Mucosa of gallbladder (tissue), 1 donor: ENCODE measurements around the gene CYBC1. TPM values are rescaled to one million over a fixed set of nuclear protein-coding genes. Genes with fewer than 3 reads are reported as not detected.

Experiments
- DNase-seq: peaks from one replicate; pipeline ENCODE4 v3.0.0-alpha.2; 2020; ENCODE audit warnings: low spot score
- total RNA-seq: library from RNA; stranded (reverse); gene quantifications from one replicate; pipeline ENCODE4 v1.2.1, GENCODE V29; 2021
- donor health status: DM: no; HTN: no; CAD: no.

CYBC1 gene
- total RNA-seq, 1 donor from 2014 or later, result 114 TPM

DNA sequence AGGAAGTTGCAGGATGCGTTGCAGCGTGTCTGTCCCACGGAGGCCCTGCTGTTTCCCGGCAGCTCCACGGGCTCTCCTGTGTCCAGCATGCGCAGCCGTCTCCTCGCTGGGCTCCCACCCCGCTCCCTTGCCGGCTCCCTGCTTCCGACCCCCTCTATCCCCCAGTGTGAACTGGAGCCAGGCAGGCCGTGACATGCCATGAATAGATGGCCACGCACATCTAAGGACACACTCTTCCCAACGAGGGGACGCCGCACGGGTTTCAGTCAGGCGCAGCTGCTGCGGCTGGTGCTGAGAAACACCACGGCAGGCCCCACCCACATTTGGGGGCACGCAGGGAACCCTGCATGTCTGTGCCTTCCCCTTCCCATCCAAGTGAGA is 41.6 kb downstream of the CYBC1 start:
- DNase-seq, result no peak

DNA sequence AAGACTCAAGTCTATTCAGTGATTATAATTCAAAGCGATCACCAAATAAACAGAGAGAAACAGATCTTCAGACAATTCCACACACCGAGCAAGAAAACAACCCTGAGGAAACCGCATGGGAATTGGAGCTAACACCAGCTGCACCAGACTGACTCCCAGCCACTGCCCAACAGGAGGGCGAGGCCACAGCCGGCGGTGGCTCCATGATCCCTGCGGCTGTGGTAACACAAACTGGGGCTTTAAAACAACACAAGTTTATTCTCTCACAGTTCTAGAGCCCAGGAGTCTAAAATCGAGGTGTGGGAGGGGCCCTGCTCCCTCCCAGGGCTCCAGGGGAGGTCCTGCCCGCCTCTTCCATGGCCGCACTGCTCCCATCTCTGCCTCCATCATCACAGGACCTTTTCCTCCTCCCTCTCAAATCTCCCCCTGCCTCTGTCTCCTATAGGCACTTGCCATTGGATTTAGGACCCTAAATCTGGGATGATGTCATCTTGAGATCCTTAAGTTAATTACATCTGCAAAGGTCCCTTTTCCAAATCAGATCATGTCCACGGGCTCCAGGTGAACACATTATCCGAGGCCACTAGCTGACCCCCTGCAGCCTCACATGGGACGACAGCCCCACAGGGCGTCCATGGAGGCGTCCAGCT is 42.1 kb downstream of the CYBC1 start:
- DNase-seq, result no peak

DNA sequence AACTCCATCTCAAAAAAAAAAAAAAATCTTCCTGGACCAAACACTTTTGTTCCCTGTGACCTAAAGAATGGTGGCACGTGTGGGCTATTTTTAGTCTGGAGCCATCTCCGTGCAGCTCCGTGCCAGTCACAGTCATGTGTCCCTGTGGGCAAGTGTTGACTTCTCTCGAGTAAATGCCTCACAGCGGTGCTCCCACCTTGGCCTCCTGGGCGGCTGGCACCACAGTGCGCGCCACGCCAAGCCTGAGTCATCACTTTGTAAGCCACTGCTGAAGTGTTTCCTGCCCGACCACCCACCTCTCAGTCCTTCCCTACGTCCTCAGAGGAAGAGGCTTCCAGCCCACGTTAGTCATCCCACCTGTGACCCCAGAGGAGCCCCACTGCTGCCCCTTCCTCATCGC is 43.3 kb downstream of the CYBC1 start:
- no peak for DNase-seq

DNA sequence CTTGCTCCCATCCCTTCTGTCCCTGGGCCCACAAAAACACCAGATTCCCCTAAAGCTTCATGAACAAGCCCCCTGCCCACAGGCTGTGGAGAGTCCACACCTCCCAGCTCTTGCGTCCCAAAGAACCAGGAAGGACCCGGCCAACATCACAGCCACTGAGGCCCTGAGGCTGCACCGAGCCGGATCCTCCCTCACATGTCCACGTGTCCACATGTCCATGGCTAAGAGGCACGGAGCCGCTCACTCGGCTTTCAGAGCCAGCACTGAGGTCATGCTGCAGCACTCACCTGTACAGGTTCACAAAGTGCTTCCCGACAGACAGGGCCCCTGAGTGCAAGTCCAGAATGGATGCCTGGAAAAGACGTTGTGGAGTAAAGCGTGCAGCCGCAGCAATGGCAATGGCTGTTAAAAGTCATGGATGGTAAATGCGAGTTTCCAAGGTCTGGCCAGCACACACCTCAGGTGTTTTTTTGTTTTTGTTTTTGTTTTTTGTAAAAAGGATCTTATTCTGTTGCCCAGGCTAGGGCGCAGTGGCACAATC is 44.4 kb downstream of the CYBC1 start:
- DNase-seq, result no peak

DNA sequence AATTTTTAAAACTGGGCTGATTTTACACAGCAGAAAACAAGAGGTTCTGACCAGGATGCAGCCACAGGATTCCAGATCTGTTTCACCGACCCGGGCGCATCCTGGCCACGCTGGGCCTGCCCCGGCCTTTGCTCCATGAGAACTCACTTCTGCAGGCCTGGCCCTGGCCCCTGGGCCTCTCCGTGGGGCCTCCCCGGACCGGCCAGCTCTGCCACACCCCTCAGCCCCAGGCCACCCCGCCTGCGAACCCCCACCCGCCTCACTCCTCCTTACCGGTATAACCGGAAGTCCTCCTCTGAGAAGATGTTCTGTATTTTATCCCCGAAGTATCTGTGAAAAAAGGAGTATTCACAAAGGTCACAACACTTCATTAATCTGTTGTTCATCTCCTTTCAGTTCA is 45.5 kb downstream of the CYBC1 start:
- no peak for DNase-seq

DNA sequence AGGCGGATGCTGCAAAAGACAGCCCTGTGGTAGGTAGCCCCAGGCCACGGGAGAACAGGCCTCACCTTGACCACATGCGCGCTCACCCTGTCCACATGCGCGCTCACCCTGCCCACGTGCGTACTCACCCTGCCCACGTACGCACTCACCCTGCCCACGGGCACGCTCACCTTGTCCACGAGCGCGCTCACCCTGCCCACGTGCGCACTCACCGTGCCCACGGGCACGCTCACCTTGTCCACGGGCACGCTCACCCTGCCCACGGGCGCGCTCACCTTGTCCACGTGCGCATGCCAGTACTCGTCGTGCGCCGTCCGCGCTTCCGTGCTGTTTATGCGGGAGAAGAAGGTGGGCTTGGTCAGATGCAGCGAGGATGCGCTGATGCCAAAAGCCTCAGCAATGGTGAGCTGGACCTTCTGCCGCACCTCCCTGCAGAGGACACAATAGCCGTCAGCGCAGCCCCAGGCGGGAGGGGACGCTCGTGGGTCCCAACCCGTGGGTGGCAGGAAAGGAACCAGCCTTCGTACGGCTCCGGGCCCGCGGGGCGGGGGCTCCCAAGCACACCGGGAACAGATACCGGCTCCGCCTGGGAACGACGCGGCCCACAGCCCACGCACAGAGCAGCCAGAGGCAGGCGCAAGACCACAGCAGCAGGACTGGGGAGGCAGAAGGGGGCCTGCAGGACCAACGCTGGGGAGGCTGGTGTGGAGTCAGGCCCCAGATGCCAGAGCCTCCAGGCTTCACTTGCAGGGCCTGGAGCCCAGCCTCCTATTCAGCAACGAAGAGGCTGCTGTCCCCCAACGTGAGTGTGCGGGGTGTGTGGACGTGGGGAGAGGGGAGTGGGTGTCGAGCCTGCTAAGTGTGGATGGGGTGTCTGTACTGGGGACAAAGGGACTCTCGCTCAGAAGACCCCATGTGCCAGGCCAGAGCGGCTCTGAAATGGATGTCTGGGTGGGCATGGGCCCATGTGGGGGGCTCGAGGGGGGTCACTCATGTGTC is 46.6 kb downstream of the CYBC1 start:
- no peak for DNase-seq

DNA sequence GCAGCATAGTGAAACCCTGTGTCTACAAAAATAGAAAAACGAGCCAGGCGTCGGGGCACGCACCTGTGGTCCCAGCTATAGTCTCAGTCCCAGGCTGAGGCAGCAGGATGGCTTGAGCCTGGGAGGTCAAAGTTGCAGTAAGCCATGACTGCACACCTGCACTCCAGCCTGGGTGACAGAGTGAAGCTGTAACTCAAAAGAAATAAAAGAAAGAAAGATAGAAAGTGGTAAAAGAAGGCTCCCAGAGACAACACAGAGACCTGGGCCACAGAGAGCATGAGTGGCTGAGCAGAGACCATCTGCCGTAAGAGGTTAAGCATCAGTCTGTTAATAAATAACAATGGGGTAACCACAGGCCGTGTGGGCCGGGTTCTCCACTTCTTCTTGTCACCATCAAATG is 47.7 kb downstream of the CYBC1 start:
- no peak for DNase-seq

DNA sequence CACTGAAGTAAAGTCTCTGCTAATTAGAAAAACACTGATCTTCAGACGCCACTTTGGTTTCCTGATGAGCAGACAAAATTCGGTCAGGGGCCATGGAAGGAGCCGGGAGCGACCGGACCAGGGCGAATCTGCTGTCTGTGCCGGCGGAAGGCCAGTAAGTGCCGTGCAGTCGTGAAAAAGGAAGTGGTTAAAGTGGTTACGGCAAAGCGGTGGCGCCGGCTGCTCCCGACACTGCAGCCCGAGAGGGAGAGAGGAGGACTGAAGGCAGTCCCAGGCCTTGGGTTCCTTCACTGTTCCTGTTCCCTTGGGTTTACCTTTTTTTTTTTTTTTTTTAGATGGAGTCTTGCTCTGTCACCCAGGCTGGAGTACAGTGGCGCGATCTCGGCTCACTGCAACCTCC is 49.7 kb downstream of the CYBC1 start:
- DNase-seq, result peak; percentile 37

DNA sequence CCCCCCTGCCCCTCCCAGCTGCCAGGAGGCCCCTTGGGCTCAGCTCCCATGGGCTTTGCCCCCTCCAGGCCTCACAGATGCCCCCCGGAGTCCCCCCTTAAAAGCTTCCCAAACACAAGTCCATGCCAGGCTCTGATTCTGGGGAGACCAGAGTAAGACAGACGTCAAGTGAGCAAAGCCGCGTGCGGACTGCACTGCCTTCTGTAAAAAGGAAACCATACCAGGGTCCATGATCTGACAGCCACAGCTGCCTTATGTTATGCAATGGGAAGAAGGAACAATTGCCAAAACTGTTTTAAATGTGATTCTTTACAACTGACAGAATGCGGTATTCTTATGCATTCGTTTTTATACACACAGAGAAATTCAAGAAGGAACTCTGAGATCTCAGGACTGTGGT is 50.3 kb downstream of the CYBC1 start:
- no peak for DNase-seq

DNA sequence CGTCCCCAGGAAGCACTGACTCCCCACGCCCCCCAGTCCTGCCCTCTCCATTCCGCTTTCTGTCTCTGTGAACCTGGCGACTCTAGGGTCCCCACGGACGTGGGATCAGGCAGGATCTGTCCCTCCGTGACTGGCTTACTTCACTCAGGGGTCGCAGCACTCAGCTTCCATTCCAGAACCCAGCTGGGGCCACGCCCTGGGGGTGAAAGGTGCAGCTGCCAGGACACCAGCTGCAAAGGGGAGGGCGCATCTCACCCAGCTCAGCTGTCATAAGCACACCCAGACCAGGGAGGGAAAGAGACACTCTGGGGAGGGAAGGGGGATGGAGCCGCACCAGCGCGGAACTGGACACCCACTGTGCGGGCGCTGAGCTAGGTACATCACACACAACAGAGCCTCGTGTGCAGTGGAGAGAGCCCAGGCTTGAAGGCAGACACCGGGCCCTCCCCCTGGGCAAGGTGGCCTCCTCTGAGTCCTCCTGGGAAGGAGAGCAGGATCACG is 50.9 kb downstream of the CYBC1 start:
- no peak for DNase-seq

DNA sequence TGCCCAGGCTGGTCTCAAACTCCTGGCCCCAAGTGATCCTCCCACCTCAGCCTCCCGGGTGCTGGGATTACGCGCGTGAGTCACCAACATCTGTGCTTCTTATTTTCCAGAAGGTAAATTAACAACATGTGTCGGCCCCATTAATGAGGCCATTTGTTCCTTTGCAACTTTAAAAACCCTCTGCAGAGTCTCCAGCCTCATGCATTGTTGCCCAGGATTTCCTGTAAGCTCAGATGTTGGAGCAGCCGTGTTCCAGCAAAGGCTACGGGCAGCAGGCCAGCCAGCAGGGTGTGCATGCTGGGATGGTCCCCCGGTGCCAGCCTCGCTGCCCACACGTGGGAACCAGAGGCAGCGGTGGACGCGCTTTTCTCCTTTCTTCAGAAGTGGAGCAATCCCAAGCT is 51.5 kb downstream of the CYBC1 start:
- DNase-seq, result no peak

DNA sequence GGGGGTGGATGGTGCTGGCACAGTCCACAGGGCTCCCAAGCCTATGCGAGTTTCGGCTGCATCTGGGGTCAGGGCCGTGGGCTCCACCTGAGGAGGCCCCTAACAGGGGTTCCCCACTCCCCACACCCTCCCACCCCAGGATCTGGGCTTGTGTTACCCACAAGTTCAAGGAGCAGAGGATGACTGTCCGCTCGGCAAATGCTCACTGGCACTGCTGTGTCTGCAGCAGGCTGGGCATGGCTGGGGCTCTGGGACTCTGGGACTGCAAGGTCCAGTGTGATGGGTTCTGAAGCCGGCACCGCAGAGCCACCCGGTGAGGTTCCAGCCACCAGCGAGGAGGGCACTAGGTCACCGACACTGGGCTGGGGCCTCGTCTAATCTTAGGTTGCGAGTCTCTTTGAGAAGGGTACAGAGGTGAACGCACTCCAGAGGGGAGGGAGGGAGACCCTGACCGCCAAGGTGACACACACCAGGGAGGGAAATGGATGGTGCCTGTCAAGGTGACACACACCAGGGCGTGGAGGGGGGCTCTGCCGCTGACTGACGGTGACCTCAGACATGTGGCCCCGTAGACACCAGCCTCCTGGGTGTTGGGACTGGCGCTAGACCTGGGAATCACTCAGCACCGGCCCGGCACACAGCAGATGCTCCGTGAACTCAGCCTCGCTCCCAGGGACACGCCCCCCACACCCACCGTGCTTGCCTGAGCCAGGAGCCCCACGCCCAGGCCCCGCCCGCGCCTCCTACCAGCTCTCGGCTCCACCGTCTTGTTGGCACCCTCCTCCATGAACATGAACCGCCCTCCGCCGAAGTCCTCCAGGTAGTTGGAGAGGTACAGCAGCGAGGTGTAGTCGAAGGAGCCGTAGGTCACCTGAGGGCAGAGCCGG is 52.9 kb downstream of the CYBC1 start:
- DNase-seq, result no peak

DNA sequence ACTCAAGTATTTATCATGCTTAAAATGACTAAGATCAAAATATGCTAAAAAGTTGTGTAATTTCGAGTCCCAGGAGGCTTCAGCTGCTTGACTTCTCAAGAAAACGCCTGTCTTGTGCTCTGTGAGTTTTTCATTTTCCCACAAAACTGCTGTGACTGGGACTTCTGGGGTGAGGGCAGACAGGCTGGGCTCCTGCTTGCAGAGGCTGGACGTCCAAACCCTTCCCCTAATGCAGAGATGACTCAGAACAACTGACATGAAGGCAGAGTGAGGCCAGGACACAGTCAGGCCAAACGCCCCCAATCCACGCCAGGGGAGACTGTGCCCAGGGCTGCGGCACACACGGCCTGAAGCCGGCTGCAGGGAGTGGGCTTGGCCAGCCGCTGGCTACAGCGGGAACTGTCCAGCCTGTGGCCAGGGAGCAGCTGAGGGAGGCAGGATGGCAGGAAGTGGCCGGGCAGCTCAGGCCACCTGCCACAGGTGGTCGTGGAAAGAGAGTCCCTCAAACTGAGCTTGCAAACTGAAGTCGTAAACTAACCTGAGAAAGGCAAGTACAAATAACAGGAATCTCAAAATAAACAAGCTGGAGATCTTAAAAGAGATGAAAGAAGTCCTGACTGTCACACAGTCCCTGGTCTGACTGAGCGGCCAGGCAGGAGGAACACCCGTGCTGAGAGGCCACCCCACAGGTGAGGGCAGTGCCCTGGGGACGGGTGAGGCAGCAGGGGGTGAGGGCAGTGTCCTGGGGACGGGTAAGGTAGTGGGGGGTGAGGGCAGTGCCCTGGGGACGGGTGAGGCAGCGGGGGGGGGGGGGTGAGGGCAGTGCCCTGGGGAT is 53.7 kb downstream of the CYBC1 start:
- DNase-seq, result no peak

DNA sequence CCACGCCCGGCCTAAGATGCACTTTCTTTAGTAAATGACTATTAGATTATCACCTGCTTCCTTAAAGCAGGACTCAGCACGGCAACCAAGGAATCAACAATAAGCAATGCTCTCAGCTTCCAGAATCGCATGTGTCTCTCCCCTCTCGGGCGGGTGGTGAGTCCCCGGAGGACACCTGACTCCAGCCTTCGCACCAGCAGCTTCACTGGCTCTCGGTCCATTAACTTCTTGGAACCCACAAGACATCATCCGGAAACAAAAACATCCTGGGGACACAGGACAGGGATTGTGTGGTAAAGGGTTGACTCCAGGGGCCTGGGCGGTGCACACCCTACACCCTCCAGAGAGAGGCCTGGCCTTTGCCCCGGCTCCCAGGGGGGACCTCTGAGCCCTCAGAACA is 56.3 kb downstream of the CYBC1 start:
- no peak for DNase-seq

DNA sequence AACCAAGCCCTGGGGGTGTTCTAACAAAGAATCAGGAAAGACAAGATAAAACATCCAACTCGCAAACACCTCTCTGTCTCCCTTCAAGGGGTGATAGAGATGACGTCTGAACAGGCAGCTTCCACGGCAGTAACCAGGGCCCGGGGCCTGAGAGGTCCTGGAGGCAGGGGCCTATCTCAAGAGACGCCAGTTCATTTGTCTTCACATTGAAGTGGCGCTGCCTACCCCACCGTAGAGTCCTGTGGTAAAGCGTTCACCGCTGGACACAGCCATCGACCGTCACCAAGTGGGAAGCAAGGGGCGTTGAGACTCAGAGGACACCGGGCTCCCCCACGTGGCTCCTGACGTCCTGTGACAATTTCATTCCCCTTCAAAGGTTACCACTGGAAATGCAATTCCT is 57.6 kb downstream of the CYBC1 start:
- no peak for DNase-seq

Other genes starting within 250 kb of the CYBC1 start
- 56.9 TPM for gene CCDC57, start 237.9 kb downstream of the CYBC1 start, total RNA-seq
- gene SLC16A3, start 221.7 kb downstream of the CYBC1 start, total RNA-seq, result 95.7 TPM
- 161 TPM for gene CSNK1D, start 177.1 kb downstream of the CYBC1 start, total RNA-seq
- gene CD7, start 133.1 kb downstream of the CYBC1 start, total RNA-seq, result 12.0 TPM
- 8.5 TPM for gene SECTM1, start 117.0 kb downstream of the CYBC1 start, total RNA-seq
- gene TEX19, start 91.5 kb downstream of the CYBC1 start, total RNA-seq, result not detected
- gene UTS2R, start 79.0 kb downstream of the CYBC1 start, total RNA-seq, result not detected
- 55.1 TPM for gene HEXD, start 32.4 kb downstream of the CYBC1 start, total RNA-seq
- 45.6 TPM for gene OGFOD3, start 32.2 kb downstream of the CYBC1 start, total RNA-seq
- 80.0 TPM for gene NARF, start 8.0 kb upstream of the CYBC1 start, total RNA-seq
- gene FOXK2, start 69.0 kb upstream of the CYBC1 start, total RNA-seq, result 51.0 TPM
- 86.6 TPM for gene WDR45B, start 197.7 kb upstream of the CYBC1 start, total RNA-seq
- gene RAB40B, start 247.9 kb upstream of the CYBC1 start, total RNA-seq, result 27.6 TPM